Cardiac muscle cell (in vitro differentiated cells and primary cell): ENCODE data around the gene UNC45A. TPM values are rescaled to one million over a fixed set of nuclear protein-coding genes. Genes with fewer than 3 reads are reported as not detected.
A peak's percentile ranks its signal among the peaks of the same experiment; 100 is the strongest.

Source experiments
- DNase-seq, 2 donors: peaks; one replicate each; pipeline versions ENCODE4 v3.0.0 to v3.0.0-alpha.2; 2010 to 2017; ENCODE audit warnings: low read depth in 1 of 2, low spot score in 1 of 2
- H3K27ac ChIP-seq: fragments of 200-600 bp; sonication (generic); 2 replicates; pipeline ENCODE4 v1.5.1; 2016
- H3K27me3 ChIP-seq: fragments of 200-600 bp; sonication (generic); 2 replicates; pipeline ENCODE4 v1.6.0; 2016; ENCODE audit warnings: control low read depth
- H3K36me3 ChIP-seq: fragments of 200-600 bp; sonication (generic); 2 replicates; pipeline ENCODE4 v1.5.1; 2016; ENCODE audit warnings: control low read depth
- H3K4me1 ChIP-seq: fragments of 200-600 bp; sonication (generic); 2 replicates; pipeline ENCODE4 v1.8.1; 2017; ENCODE audit warnings: low read depth, mild to moderate bottlenecking, mixed run types
- H3K4me3 ChIP-seq: fragments of 200-600 bp; sonication (generic); 2 replicates; pipeline ENCODE4 v1.5.1; 2016; ENCODE audit warnings: mild to moderate bottlenecking
- H3K9me3 ChIP-seq: fragments of 200-600 bp; sonication (generic); 2 replicates; pipeline ENCODE4 v1.5.1; 2017; ENCODE audit warnings: low read depth, mild to moderate bottlenecking, control low read depth
- CTCF ChIP-seq: IDR thresholded peaks from 2 replicates; pipeline ENCODE4 v1.5.1; 2012; ENCODE audit warnings: low read depth, mild to moderate bottlenecking, low read length
- polyA plus RNA-seq: library from polyadenylated mRNA; unstranded; fragments of >200 nt; fragmentation: Nextera tagmentation; extraction: Ambion mirVana; gene quantifications from 2 replicates; pipeline ENCODE4 v1.2.1, GENCODE V29; 2016
- total RNA-seq: library from RNA; depleted of rRNA; stranded (reverse); fragments of >200 nt; gene quantifications from 2 replicates; pipeline ENCODE4 v1.2.3, GENCODE V29; 2016

The UNC45A gene
- 61.8 and 68.2 TPM in 2 replicates for total RNA-seq
- 52.5 and 61.1 TPM in 2 replicates for polyA plus RNA-seq

- Histone ChIP-seq H3K4me1 (peaks cover 6% of the 10 kb centered on the region), H3K36me3 (peaks cover 17% of the 10 kb centered on the region), H3K27me3 (no peaks in the 10 kb centered on the region), H3K9me3 (no peaks in the 10 kb centered on the region), H3K27ac (peak within 1 kb of the TSS; percentile 29), H3K4me3 (peak within 1 kb of the TSS; percentile 58)
- no peak for TF ChIP-seq CTCF
- peak; percentile 86 to 92 for DNase-seq
Observed at GRCh38 chr15:90934949-90935751, at the start of gene UNC45A. Gene UNC45A, plus strand, starts transcription at chr15:90935285. Its CDS starts 40 bp downstream, at chr15:90935325.

- H3K4me1 ChIP-seq, result peaks cover 5% of the 10 kb centered on the region
- peak; percentile 99 for TF ChIP-seq CTCF
- no peaks in the 10 kb centered on the region for H3K27me3 ChIP-seq
- H3K27ac ChIP-seq, result no peak overlapping the region
- DNase-seq, result peak; percentile 73 to 77
- H3K36me3 ChIP-seq, result no peaks in the 10 kb centered on the region
- no peaks in the 10 kb centered on the region for H3K9me3 ChIP-seq
- H3K4me3 ChIP-seq, result no peak overlapping the region
Observed at GRCh38 chr15:90885432-90886290, 49.4 kb upstream of the UNC45A start.

GRCh38 chr15:90886291-90886614, 48.8 kb upstream of the UNC45A start:
- Histone ChIP-seq H3K27ac (no peak overlapping the region), H3K4me3 (no peak overlapping the region), H3K9me3 (no peaks in the 10 kb centered on the region), H3K27me3 (no peaks in the 10 kb centered on the region), H3K4me1 (peaks cover 5% of the 10 kb centered on the region), H3K36me3 (no peaks in the 10 kb centered on the region)
- no peak for TF ChIP-seq CTCF
- DNase-seq, result no peak

- H3K4me1 ChIP-seq, result peaks cover 5% of the 10 kb centered on the region
- no peak for TF ChIP-seq CTCF
- H3K36me3 ChIP-seq, result no peaks in the 10 kb centered on the region
- H3K27ac ChIP-seq, result no peak overlapping the region
- no peak overlapping the region for H3K4me3 ChIP-seq
- no peaks in the 10 kb centered on the region for H3K9me3 ChIP-seq
- no peak for DNase-seq
- no peaks in the 10 kb centered on the region for H3K27me3 ChIP-seq
Observed at GRCh38 chr15:90887037-90887481, 48.0 kb upstream of the UNC45A start.

GRCh38 chr15:90889313-90889730, 45.8 kb upstream of the UNC45A start:
- no peak for TF ChIP-seq CTCF
- Histone ChIP-seq H3K27me3 (no peaks in the 10 kb centered on the region), H3K36me3 (no peaks in the 10 kb centered on the region), H3K9me3 (no peaks in the 10 kb centered on the region), H3K4me1 (peaks cover 2% of the 10 kb centered on the region), H3K27ac (no peak overlapping the region), H3K4me3 (no peak overlapping the region)
- no peak for DNase-seq
